ENCODE data around the gene RPH3AL.

- TF ChIP-seq ZNF513 (tag by site-specific recombination; IDR thresholded peaks at IDR 0.05) (no peak), BCL11A (tag by site-specific recombination; IDR thresholded peaks at IDR 0.05; ENCODE audit: low read depth) (no peak), CTCF (tag by site-specific recombination; IDR thresholded peaks at IDR 0.05) (no peak), REST (tag by site-specific recombination; IDR thresholded peaks at IDR 0.05) (no peak), ZBTB7A (tag by site-specific recombination; IDR thresholded peaks at IDR 0.05; ENCODE audit: low read depth) (no peak), ELK4 (IDR thresholded peaks at IDR 0.05; ENCODE audit: borderline replicate concordance, low read depth, low read length) (no peak), MZF1 (tag by site-specific recombination; IDR thresholded peaks at IDR 0.05; ENCODE audit: borderline replicate concordance) (no peak), PATZ1 (tag by site-specific recombination; IDR thresholded peaks at IDR 0.05) (no peak), REPIN1 (tag by site-specific recombination; IDR thresholded peaks at IDR 0.05; ENCODE audit: low read depth) (no peak), ZNF670 (tag by site-specific recombination; IDR thresholded peaks at IDR 0.05; ENCODE audit: low read depth) (no peak), ZNF18 (tag by site-specific recombination; IDR thresholded peaks at IDR 0.05) (no peak)
Measured at GRCh38 chr17:178292-179065, 174.1 kb downstream of the RPH3AL start.
